AG08395 (cell line): ENCODE measurements around the gene MINDY4B.

Experiments
- DNase-seq: peaks from one replicate; pipeline ENCODE4 v3.0.0; 2012; ENCODE audit warnings: mixed read lengths, low spot score

MINDY4B gene

GRCh38 chr3:150843241-150843640 is 62.0 kb downstream of the MINDY4B start:
- DNase-seq, result no peak

GRCh38 chr3:150840802-150841515 is 64.3 kb downstream of the MINDY4B start:
- DNase-seq, result no peak

- DNase-seq, result no peak
Measured at GRCh38 chr3:150830745-150831144, 74.5 kb downstream of the MINDY4B start.

GRCh38 chr3:150830094-150830681 is 75.1 kb downstream of the MINDY4B start:
- no peak for DNase-seq

GRCh38 chr3:150829408-150829807 is 75.8 kb downstream of the MINDY4B start:
- no peak for DNase-seq

GRCh38 chr3:150828997-150829396 is 76.2 kb downstream of the MINDY4B start:
- no peak for DNase-seq

GRCh38 chr3:150828261-150828660 is 77.0 kb downstream of the MINDY4B start:
- DNase-seq, result no peak

- no peak for DNase-seq
Measured at GRCh38 chr3:150826466-150827282, 78.6 kb downstream of the MINDY4B start.

- no peak for DNase-seq
Measured at GRCh38 chr3:150825916-150826377, 79.3 kb downstream of the MINDY4B start.

- no peak for DNase-seq
Measured at GRCh38 chr3:150825192-150825915, 79.9 kb downstream of the MINDY4B start.

GRCh38 chr3:150823277-150823676 is 82.0 kb downstream of the MINDY4B start:
- DNase-seq, result no peak

- no peak for DNase-seq
Measured at GRCh38 chr3:150822636-150823035, 82.6 kb downstream of the MINDY4B start.
